Nephron progenitor cell (in vitro differentiated cells): ENCODE data around the gene SMIM30.

Experiments used
- DNase-seq: peaks from one replicate; pipeline ENCODE4 v3.0.0; 2021
- H3K27ac Mint-ChIP-seq: 2 replicates; pipeline ENCODE4 v1.8.0; 2021; ENCODE audit warnings: mild to moderate bottlenecking, moderate library complexity, mixed read lengths
- H3K27me3 Mint-ChIP-seq: 2 replicates; pipeline ENCODE4 v1.8.0; 2021; ENCODE audit warnings: mild to moderate bottlenecking, low read depth, mixed read lengths; ENCODE audit not compliant: poor library complexity
- H3K36me3 Mint-ChIP-seq: 2 replicates; pipeline ENCODE4 v1.8.0; 2021; ENCODE audit warnings: low read depth, mixed read lengths
- H3K4me1 Mint-ChIP-seq: 2 replicates; pipeline ENCODE4 v1.8.0; 2021; ENCODE audit warnings: mixed read lengths
- H3K4me3 Mint-ChIP-seq: 2 replicates; pipeline ENCODE4 v1.8.0; 2021; ENCODE audit warnings: mild to moderate bottlenecking, moderate library complexity, mixed read lengths
- H3K9me3 Mint-ChIP-seq: 2 replicates; pipeline ENCODE4 v1.8.0; 2021; ENCODE audit warnings: mild to moderate bottlenecking, moderate library complexity, mixed read lengths
- CTCF ChIP-seq: fragments of 200-600 bp; sonication (generic); IDR thresholded peaks from 2 replicates; pipeline ENCODE4 v1.5.0; 2021; ENCODE audit warnings: antibody characterized with exemption

SMIM30 gene

GRCh38 chr7:113099284-113099919, 19.0 kb downstream of the SMIM30 start:
- no peaks in the 10 kb centered on the region for H3K36me3 Mint-ChIP-seq
- TF ChIP-seq CTCF, result no peak
- H3K27ac Mint-ChIP-seq, result no peak overlapping the region
- H3K9me3 Mint-ChIP-seq, result no peaks in the 10 kb centered on the region
- DNase-seq, result no peak
- peaks cover 5% of the 10 kb centered on the region for H3K27me3 Mint-ChIP-seq
- H3K4me3 Mint-ChIP-seq, result no peak overlapping the region
- no peaks in the 10 kb centered on the region for H3K4me1 Mint-ChIP-seq

- peaks cover 5% of the 10 kb centered on the region for H3K27me3 Mint-ChIP-seq
- H3K36me3 Mint-ChIP-seq, result no peaks in the 10 kb centered on the region
- H3K9me3 Mint-ChIP-seq, result no peaks in the 10 kb centered on the region
- no peak overlapping the region for H3K27ac Mint-ChIP-seq
- no peaks in the 10 kb centered on the region for H3K4me1 Mint-ChIP-seq
- no peak overlapping the region for H3K4me3 Mint-ChIP-seq
- no peak for TF ChIP-seq CTCF
- no peak for DNase-seq
Observed at GRCh38 chr7:113094517-113095249, 23.7 kb downstream of the SMIM30 start.

GRCh38 chr7:113093561-113093960, 24.8 kb downstream of the SMIM30 start:
- TF ChIP-seq CTCF, result no peak

GRCh38 chr7:113092762-113093161, 25.6 kb downstream of the SMIM30 start:
- no peak for TF ChIP-seq CTCF
- no peaks in the 10 kb centered on the region for H3K9me3 Mint-ChIP-seq
- H3K27me3 Mint-ChIP-seq, result peaks cover 5% of the 10 kb centered on the region
- no peak overlapping the region for H3K4me3 Mint-ChIP-seq
- no peak overlapping the region for H3K27ac Mint-ChIP-seq
- DNase-seq, result no peak
- H3K4me1 Mint-ChIP-seq, result no peaks in the 10 kb centered on the region
- H3K36me3 Mint-ChIP-seq, result no peaks in the 10 kb centered on the region

More at GRCh38 chr7:113093561-113093960, 24.8 kb downstream of the SMIM30 start:
- H3K4me3 Mint-ChIP-seq, result no peak overlapping the region
- H3K27ac Mint-ChIP-seq, result no peak overlapping the region
- DNase-seq, result no peak
- no peaks in the 10 kb centered on the region for H3K36me3 Mint-ChIP-seq
- H3K4me1 Mint-ChIP-seq, result no peaks in the 10 kb centered on the region
- H3K9me3 Mint-ChIP-seq, result no peaks in the 10 kb centered on the region
- peaks cover 5% of the 10 kb centered on the region for H3K27me3 Mint-ChIP-seq

- Mint-ChIP-seq H3K27ac (no peak overlapping the region), H3K9me3 (no peaks in the 10 kb centered on the region), H3K27me3 (peaks cover 27% of the 10 kb centered on the region), H3K36me3 (no peaks in the 10 kb centered on the region), H3K4me3 (peak overlapping the region; percentile 85), H3K4me1 (peaks cover 26% of the 10 kb centered on the region)
- no peak for TF ChIP-seq CTCF
- DNase-seq, result no peak
Observed at GRCh38 chr7:113087071-113087998, 31.0 kb downstream of the SMIM30 start.
